Measurements from ENCODE around the gene FOSB.

DNA sequence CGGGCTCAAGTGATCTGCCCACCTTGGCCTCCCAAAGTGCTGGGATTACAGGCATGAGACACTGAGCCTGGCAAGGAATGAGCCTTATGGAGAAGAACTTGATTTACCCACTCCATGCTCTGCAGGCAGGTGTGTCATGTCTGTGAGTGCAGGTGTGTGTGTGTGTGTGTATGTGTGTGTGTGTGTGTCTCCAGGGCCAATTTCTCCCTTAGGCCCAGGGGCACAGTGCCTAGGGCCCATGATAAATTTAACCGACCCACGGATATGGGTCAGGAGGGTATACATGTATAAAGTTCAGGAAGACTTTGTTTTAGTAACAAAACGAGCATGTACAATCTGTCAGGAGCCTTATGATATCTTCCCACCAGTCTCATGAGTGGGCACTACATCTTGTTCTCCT is 4.6 kb upstream of the FOSB start:
- TF ChIP-seq, protein P1, sequence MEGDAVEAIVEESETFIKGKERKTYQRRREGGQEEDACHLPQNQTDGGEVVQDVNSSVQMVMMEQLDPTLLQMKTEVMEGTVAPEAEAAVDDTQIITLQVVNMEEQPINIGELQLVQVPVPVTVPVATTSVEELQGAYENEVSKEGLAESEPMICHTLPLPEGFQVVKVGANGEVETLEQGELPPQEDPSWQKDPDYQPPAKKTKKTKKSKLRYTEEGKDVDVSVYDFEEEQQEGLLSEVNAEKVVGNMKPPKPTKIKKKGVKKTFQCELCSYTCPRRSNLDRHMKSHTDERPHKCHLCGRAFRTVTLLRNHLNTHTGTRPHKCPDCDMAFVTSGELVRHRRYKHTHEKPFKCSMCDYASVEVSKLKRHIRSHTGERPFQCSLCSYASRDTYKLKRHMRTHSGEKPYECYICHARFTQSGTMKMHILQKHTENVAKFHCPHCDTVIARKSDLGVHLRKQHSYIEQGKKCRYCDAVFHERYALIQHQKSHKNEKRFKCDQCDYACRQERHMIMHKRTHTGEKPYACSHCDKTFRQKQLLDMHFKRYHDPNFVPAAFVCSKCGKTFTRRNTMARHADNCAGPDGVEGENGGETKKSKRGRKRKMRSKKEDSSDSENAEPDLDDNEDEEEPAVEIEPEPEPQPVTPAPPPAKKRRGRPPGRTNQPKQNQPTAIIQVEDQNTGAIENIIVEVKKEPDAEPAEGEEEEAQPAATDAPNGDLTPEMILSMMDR (IDR thresholded peaks at IDR 0.05) = no peak
- no peak for TF ChIP-seq POLR2A (IDR thresholded peaks at IDR 0.05)
- no peak for TF ChIP-seq EP300 (IDR thresholded peaks at IDR 0.05)
- no peak for TF ChIP-seq POLR2AphosphoS5 (IDR thresholded peaks at IDR 0.05)

Measured in sigmoid colon (tissue), 4 donors.